Stimulated activated naive CD8-positive, alpha-beta T cell treated with anti-CD3 and anti-CD28 coated beads, Interleukin-15, Interleukin-2, amounts not matched to agents 100 U/mL and 50 U/mL, for 24 hours (primary cell): Measurements from ENCODE around the gene RASSF3.

Experiments
- ATAC-seq: fragments of 150-1000 bp; cut with Tn5 transposase; one replicate; pipeline ENCODE4 v1.10.0; 2021
- DNase-seq: peaks from one replicate; pipeline ENCODE4 v3.0.0; 2021

Gene RASSF3

DNA sequence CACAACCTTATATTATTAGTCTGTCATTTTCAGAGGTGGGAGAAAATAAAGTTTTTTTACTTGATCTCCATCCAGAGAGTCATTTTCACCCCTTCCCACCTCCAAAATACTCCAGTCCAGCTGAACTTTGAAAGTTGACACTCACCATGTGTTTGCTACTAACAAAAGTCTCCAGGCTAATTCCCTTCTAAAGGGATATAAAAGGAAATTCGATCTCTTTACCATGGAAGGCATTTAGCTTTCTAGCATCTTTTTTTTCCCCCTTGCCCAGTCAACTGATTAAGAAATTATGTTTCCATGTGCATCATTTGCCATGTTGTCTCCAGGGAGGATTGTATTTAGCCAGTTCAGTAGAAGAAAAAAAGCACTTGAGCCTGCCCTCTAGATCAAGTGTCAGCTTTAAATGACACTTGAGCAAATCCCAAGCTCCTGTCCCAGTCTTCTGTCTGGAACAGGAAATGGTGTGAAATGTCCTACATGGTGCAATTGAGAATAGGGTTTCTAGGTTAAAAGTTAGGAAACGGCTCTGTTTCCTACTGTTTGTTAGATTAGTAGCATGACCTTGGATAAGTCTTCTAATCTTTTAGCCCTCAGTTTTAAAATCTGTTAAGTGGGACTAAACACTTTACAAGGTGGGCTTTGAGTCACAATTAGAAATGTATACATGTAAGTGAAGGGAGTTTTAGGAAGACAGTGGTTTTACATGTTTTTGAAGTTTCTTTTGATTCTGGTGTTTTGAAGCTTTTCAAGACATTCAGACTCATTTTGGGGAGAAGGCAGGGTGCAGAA lies 81.7 kb downstream of the RASSF3 start:
- ATAC-seq (no peak), DNase-seq (no peak)

DNA sequence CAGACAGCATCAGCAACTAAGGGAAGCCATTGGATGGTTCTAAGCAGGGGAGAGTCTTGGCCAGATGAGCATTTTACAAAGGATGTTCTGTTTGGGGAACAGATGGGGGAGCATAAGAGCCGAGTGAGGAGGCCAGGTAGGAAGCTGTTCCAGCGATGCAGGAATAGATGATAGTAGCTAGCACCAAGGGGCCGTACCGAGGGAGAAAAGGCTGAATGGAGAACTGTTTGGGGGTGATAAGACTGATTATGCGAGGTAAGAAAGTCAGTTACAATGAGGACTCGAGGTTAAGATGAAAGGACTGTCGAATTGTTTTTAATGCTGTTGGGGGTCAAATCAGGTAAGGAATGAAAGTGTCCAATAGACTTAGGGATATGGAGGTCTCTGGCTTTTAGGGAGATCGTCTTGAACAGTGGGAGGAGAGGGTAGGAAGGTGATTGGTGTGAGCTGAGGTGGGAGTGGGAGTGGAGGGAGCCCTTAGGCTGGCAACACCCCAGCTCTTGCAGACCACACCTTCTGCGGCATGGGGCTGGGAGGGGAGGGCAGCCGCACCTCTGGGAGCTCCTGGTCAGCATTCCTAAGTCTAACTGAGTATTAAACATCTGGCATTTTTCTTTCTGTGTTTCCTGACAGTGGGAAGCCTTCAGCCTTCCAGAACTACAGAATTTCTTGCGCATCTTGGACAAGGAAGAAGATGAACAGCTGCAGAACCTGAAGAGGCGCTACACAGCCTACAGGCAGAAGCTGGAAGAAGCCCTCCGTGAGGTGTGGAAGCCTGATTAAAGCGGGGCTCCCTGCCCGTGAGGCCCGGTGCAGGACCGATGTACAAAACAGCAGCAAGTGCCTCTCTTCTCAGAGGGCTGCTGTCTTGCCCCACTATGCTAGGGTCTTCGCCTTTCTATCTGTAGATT lies 84.1 kb downstream of the RASSF3 start:
- DNase-seq (no peak), ATAC-seq (no peak)

DNA sequence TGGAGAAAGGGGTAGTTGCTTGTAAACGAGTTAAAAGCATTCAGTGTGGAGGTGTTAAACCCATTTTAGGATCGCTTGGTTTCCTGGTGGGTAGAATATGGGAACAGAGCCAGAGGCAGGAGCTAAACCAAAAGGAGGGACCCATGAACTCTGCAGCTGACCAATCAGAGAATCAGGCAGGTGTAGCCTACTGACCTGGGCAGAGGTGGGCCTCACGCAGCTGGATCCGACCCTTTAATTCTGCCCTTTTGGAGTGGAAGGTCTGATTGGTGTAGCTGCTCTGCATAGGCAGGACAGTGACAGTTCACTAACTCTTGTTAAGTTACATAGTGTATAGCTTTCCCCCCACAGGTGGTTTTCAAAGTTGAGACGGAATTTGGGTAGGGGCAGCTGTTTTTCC lies 85.3 kb downstream of the RASSF3 start:
- ATAC-seq: no peak
- DNase-seq: no peak

DNA sequence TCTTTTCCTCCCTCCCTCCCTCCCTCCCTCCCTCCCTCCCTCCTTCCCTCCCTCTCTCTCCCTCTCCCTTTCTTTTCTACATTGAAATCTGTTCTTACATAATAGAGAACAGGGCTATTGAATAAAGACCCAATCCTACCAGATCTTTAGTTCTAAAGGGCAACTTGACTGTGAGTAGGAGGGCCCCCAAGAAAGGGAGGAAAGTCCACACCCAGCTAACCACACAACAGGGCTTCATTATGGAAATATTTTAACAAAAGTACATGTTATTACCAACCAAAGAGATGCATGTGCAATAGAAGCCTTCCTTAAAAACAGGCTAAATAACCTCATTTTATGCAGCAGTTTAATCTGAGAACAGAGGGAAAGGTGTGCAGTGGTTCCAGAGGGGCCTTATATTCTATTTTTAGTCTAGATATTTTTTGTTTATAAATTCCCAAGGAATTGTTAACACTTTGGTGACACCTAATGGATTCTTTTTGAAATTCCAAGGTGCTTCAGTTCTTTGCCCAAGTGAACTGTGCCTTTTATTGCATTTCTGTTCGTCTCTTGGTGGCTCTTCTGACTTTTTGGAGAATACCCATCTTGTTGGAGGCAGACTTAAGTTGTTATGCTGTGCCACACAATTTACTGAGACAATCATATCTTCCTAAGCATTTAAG lies 85.9 kb downstream of the RASSF3 start:
- DNase-seq (no peak), ATAC-seq (peak; percentile 25)

DNA sequence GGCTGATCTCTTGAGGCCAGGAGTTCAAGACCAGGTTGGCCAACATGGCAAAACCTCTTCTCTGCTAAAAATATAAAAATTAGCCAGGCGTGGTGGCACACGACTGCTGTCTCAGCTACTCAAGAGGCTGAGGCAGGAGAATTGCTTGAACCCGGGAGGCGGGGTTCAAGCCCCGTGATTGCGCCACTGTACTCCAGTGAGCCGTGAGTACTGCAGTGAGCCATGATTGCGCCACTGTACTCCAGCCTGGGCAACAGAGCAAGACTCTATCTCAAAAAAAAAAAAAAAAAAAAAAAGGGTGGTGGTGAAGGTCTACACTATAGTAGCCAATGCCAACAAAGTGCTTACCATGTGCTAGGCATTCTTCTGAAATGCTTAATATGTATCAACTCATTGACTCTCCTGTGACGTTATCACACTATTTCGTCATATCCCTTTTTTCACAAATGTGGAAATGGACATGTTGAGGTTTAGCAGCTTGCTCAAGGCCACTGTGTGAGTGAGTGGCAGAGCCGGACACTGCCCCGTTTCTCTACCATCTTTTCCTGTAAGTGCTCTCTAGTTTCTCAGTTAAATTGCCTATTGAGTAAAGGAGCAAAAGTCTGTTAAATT lies 89.3 kb downstream of the RASSF3 start:
- ATAC-seq (no peak), DNase-seq (no peak)

DNA sequence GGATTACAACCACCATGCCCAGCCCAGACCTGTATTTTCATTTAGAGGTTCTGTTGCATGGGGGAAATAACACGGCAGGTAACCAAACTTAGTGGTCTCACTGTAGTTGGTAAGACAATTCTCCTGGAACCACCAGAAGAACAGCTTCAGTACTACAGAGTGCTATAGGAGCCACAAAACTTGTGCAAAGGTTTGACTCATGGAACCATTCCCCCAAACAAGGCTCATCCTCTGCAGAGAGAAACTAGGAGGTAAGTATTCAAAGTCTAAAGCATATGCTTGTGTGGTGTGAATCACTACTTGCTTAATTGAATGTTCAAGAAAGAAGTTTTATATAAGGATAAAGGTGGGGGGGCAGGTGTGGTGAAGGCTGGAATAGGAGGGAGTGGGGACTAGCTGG lies 90.2 kb downstream of the RASSF3 start:
- DNase-seq: no peak
- ATAC-seq: peak; percentile 70

DNA sequence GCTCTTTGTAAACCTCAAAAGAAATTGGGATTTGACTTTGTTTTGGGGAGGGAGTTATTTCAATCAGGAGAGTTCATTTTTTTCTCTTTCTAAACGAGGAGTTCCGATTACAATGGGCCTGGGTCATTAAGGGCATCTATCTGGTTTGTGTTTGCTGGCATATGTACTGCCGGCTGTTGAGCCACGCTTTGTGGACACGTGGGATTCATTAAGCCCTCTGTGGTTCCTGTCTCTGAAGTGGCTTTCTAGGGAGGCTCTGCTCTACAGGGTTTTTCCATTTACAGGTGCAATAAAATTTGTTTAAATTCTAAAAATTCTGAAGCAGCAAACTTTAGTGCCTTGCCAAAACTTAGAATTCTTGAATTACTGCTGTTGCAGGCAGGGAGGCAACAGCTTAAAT lies 91.0 kb downstream of the RASSF3 start:
- ATAC-seq (no peak), DNase-seq (no peak)

DNA sequence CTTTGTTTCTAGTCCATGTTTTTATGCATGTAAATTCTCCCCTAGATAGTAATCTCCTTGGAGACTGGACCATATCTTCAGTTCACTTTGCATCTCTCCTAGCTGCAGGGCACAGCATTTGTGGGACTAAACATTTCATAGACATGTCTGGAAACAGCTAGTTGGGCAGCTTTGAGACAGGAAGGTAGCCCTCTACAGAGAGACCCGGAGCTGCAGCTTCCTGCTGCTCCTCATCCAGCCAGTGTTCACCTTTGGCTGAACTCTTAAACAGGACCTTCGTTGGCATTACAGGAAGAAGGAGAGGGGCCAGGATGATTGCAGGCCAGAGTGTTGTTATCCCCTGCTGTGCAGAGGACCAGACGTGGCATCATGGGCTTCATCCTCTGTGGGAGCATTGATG lies 96.0 kb downstream of the RASSF3 start:
- ATAC-seq: no peak

DNA sequence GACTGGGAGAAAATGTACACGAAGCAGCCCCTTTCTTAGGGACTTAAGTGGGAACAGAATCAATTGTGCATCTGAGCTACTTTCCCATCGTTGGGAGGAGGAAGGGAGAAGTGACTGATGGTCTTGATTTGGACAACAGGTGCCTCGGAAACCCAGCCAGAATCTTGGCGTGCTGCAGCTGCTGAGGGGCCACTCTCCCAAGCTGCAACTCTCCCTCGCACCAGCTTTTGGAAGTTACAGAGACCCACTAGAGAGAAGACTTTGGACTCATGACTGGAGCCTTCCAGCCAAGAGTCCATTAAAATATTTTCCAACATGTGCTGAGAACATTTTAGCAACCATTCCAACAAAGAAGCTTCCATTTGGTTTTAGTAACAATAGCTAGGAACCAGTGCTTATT lies 96.6 kb downstream of the RASSF3 start:
- ATAC-seq (no peak), DNase-seq (no peak)

More for the DNA sequence above, 96.0 kb downstream of the RASSF3 start:
- no peak for DNase-seq

DNA sequence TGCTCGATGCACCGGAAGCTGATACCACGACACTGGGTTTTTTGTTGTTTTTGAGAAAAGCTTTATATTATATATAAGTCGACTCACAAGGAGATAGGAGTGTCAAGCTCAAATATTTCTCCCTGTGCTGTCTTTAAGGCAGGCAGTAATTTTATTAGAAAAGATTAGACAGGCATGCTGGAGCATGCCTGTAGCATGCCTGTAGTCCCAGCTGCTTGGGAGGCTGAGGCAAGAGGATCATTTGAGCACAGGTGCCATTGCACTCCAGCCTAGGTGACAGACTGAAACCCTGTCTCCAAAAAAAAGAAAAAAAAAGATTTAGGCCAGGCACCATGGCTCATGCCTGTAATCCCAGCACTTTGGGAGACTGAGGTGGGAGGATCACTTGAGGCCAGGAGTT lies 97.1 kb downstream of the RASSF3 start:
- no peak for ATAC-seq
- no peak for DNase-seq

DNA sequence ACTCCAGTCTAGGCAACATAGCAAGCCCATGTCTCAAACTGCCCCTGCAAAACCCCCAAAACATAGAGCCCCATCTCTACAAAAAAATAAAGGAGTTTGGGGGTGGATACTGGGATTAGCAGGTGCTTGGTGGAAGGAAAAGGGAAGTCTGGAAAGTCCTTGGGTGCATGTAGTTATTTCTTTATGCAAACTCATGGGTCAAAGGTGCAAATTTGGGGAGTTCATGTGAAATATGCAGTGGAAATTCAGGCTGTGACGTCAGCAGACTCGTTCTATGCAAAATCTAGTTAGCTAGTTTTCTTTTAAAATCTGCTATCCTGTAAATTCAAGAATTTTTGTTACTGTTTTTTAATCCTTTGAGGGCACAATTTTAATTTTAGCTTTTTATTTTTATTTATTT lies 97.6 kb downstream of the RASSF3 start:
- ATAC-seq (no peak), DNase-seq (no peak)

DNA sequence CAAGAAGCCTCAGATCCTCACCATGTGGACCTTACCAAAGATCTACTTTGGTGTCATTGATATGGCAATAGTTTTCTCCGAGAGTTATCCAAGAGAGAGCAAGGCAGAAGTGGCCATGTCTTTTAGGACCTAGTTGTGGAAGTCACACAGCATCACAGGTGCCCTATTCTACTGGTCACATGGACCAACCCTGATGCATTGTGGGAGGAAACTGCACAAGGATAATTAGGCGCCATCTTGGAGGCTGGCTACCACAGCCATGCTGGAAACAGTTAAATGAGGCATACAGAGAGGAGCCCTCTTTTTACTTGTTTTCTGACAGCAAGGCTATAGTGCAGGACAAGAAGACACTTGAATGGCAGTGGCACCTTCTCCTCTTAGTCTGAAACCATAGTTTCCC lies 99.1 kb downstream of the RASSF3 start:
- DNase-seq: no peak

DNA sequence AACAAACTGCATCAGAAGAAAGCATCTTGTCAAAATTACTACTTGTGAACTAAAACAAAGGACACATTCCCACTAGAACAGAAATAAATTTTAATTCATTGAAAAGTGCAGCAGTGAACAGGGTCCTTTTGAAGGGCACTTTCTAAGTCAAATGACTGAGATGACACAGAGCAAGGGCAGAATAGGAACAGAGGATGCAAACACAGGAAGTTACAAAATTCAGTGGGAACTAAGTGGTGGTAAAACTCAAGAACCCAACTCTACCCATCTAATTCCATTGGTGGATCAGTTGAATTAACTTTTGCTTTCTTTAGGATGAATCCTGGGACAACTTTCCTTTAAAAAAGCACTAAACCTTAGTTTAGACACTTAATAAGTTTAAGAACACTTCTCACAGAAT lies 103.1 kb downstream of the RASSF3 start:
- ATAC-seq (no peak), DNase-seq (no peak)

More for the DNA sequence above, 99.1 kb downstream of the RASSF3 start:
- no peak for ATAC-seq

DNA sequence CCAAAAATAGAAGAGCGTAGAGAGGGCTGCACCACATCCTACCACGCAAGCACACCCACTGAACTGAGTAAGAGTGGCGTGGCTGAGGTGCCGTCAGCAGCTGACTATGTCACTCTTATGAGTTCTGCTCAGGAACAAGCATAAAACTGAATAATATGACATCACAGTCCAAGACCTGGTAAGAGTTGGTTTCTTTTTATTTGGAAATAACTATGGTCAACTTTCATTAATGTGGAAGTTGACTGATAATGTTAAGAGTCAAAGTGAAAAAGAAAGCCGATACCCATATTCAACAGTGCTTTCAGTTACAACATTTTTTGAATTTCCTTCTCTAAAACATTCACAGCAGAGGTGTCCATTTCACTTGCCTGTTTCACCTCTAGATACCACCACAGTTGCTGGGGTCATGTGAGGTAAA lies 104.3 kb downstream of the RASSF3 start:
- ATAC-seq (peak; percentile 75), DNase-seq (no peak)

DNA sequence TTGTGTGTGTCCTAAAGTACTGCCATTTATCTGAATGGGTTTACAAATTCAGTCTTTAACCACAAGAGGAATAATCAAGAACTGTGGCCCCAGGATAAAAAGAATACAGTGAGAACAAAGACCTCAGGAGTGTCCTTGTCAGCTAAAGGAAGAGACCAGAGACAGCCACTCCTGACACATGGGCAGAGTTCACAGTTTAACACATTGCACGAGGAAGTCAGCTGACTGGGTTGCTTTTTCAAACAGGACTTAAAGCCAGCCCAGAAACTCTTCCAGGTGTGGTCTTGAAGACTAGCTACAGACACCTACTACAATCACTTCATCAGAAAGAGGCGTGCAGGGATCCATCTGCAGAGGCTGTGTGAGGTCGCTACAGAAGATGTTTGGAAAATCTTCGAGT lies 106.1 kb downstream of the RASSF3 start:
- DNase-seq: no peak
- no peak for ATAC-seq

DNA sequence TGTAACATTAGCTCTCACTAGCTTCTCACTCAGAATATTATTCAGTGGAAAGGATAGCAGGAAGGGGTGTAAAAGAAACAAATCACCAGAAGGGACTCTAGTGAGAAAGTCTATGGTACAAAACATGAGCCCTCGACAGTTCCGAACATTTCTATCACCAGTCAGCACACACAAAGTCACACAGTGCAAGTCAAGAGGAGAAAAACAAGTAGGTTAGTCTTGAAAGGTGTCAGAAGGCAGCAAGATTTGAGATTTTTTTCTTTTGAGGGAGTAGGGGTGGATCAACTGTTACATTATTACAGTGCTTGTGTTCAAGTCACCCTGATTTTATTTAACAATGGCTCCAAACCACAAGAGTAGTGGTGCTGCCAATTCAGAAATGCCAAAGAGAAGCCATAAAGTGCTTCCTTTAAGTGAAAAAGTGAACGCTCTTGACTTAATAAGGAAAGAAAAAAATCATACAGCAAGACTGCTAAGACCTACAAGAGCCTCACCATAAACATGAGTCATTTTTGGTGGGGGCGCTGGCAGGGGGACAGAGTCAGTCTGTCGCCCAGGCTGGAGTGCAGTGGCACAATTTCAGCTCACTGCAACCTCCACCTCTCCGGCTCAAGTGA lies 106.7 kb downstream of the RASSF3 start:
- ATAC-seq: no peak
- DNase-seq: no peak

DNA sequence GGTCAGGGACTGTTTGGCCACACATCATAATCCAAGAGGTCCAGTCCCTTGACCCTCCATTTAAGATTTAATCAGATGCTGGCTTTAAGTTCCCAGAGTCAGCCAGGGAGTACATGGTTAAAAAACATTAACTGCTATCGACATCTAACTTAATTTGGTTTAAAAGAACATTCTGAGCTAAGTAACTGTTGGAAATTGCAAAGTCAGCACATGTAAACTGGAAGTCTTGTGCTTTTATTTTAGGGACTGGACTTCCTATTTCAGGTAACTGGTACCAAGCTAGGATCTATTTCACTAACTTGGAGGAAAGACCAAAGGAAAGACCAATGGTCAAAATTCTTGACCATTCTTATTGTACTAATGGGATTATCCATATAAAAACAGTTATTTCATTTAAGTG lies 108.4 kb downstream of the RASSF3 start:
- no peak for DNase-seq
- ATAC-seq: no peak

DNA sequence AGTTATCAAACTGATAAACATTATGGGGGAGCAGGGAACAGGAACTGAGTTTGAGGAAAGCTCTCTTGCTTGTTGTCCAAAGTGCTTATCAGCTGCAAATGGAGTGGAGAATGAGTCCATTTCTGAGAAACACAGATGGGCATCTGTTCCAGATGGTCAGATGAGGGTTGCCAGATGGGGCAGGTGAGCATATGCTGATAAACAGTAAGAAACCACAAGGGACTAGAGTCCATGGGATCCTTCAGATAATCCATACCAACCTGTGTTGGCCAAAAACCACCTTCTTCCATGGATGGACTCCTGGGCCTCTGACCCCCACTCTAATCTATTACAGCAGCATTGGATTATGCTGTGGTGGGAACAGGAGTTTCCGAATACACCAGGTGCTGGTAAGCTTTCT lies 110.6 kb downstream of the RASSF3 start:
- no peak for ATAC-seq
- DNase-seq: no peak

DNA sequence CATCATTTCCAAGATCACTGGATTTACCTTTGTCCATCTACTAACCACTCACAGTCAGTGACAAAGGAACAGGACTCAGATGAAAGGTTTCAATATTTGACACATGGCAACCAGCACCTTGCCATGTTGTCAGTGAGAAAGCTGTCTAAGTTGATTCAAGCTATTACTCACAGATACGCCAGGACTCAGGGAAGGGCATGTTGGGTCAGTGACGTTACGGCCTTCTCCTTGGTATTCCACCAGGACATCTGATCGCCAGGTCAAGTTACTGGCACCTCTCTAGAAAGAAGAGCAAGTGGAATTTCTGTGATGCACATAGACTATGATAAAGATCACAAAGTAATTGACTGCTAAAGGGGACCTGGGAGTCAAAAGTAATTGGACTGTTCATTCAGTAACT lies 112.5 kb downstream of the RASSF3 start:
- ATAC-seq (no peak), DNase-seq (no peak)

DNA sequence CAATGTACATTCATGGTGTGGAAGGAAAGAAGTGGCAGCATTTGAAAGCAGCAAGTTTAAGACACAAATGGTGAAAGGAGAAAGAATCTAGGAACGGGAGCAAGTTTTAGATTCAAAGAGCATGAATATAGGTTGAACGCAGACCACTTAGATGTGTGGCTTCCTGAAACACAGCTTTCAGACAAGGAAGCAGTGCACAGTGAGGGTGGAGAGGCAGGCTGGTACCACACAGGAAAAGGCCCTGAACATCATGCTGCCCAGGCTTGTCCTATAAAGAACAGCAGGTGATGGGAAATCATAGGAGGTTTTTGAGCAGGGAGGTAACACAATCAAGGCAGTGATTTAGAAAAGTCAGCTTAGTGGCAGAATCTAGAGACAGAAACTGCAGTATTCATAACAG lies 113.3 kb downstream of the RASSF3 start:
- ATAC-seq: no peak
- no peak for DNase-seq

DNA sequence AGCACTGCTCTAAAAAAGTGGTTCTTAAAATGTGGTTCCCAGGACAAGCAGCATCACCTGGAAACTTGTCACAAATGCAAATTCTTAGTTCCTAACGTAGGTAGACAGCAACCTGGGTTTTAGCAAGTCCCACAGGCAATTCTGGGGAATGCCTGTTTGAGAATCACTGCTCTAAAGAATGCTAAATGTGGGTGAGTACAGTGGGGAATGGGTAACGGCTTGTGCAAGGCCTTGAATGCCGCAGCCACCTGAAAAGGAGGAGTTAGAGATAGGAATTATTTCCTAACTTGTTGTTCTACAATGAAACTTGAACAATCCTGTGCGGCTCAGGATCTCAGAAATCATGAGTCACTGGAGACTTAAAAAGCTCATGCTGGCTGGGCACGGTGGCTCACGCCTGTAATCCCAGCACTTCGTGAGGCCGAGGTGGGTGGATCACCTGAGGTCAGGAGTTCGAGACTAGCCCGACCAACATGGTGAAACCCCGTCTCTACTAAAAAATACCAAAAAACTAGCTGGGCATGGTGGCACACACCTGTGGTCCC lies 114.0 kb downstream of the RASSF3 start:
- DNase-seq (no peak), ATAC-seq (no peak)
